Neural cell (in vitro differentiated cells): ENCODE measurements around the gene ZDHHC16.

Experiments
- EZH2 ChIP-seq: fragments of 200-600, 300-800 bp; shearing (Covaris generic), sonication (generic); IDR thresholded peaks from 2 replicates; pipeline ENCODE4 v1.6.1; 2014; ENCODE audit warnings: antibody characterized with exemption, low read length, borderline replicate concordance, mild to moderate bottlenecking; ENCODE audit not compliant: insufficient read depth, poor library complexity, severe bottlenecking
- RAD21 ChIP-seq: fragments of 450-650 bp; conservative IDR thresholded peaks from 2 replicates; pipeline ENCODE4 v1.6.1; 2014; ENCODE audit warnings: antibody characterized with exemption, mild to moderate bottlenecking, moderate library complexity
- REST ChIP-seq: IDR thresholded peaks from 2 replicates; pipeline ENCODE4 v1.6.1; 2012; ENCODE audit warnings: borderline replicate concordance
- TAF1 ChIP-seq: IDR thresholded peaks from 2 replicates; pipeline ENCODE4 v1.6.1; 2012; ENCODE audit warnings: low read depth
- TF ChIP-seq, protein P1 (sequence below): fragments of 450-650 bp; IDR thresholded peaks from 2 replicates; pipeline ENCODE4 v1.5.1; 2014; ENCODE audit warnings: antibody characterized with exemption, mild to moderate bottlenecking, moderate library complexity; ENCODE audit not compliant: poor library complexity, severe bottlenecking

DNA sequence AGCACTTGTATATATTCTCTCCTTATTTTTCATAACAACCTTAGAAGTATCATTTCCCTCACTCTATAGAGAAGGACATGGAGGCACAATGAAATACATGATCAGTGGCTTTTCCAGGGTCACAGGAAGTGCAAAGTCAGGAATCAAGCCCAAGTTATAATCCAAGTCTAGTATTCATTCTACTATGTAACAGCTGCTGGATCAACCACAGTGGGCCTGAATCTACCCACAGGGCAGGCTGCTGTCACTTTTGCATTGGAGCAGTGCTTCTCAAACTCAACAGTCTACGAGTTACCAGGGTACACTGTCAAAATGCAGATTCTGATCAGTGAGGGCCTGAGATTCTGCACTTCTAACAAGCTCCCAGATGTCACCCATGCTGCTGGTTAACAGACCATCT is 18.3 kb downstream of the ZDHHC16 start:
- no peak for TF ChIP-seq TAF1
- TF ChIP-seq, protein P1, sequence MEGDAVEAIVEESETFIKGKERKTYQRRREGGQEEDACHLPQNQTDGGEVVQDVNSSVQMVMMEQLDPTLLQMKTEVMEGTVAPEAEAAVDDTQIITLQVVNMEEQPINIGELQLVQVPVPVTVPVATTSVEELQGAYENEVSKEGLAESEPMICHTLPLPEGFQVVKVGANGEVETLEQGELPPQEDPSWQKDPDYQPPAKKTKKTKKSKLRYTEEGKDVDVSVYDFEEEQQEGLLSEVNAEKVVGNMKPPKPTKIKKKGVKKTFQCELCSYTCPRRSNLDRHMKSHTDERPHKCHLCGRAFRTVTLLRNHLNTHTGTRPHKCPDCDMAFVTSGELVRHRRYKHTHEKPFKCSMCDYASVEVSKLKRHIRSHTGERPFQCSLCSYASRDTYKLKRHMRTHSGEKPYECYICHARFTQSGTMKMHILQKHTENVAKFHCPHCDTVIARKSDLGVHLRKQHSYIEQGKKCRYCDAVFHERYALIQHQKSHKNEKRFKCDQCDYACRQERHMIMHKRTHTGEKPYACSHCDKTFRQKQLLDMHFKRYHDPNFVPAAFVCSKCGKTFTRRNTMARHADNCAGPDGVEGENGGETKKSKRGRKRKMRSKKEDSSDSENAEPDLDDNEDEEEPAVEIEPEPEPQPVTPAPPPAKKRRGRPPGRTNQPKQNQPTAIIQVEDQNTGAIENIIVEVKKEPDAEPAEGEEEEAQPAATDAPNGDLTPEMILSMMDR, result no peak
- TF ChIP-seq EZH2, result no peak
- TF ChIP-seq REST, result no peak
- TF ChIP-seq RAD21, result no peak
